RWPE2 (cell line): Measurements from ENCODE around the gene NRIP2.

Experiments used
- ATAC-seq: fragments of 200-7000 bp; cut with Tn5 transposase; 3 replicates; pipeline ENCODE4 v1.9.1; 2021; ENCODE audit warnings: low read depth
- DNase-seq: peaks from one replicate; pipeline ENCODE4 v3.0.0-alpha.2; 2020; ENCODE audit warnings: low spot score
- H3K27ac ChIP-seq: fragments of 450-650 bp; 2 replicates; pipeline ENCODE4 v1.5.1; 2017; ENCODE audit warnings: mild to moderate bottlenecking; ENCODE audit not compliant: poor library complexity, severe bottlenecking
- H3K27me3 ChIP-seq: fragments of 250-450 bp; sonication (Bioruptor Pico); 2 replicates; pipeline ENCODE4 v1.5.1; 2021; ENCODE audit warnings: mild to moderate bottlenecking, moderate library complexity; ENCODE audit not compliant: insufficient read depth, poor library complexity, severe bottlenecking
- H3K36me3 ChIP-seq: fragments of 250-450 bp; sonication (Bioruptor Pico); 2 replicates; pipeline ENCODE4 v1.5.1; 2020; ENCODE audit warnings: low read depth, mild to moderate bottlenecking, moderate library complexity
- H3K4me1 ChIP-seq: fragments of 250-450 bp; sonication (Bioruptor Pico); 2 replicates; pipeline ENCODE4 v1.5.1; 2021; ENCODE audit warnings: mild to moderate bottlenecking, moderate library complexity; ENCODE audit not compliant: insufficient read depth, poor library complexity, severe bottlenecking
- H3K4me3 ChIP-seq: fragments of 250-450 bp; sonication (Bioruptor Pico); 2 replicates; pipeline ENCODE4 v1.5.1; 2021; ENCODE audit warnings: mild to moderate bottlenecking, moderate library complexity; ENCODE audit not compliant: severe bottlenecking
- H3K9me3 ChIP-seq: fragments of 250-450 bp; sonication (Bioruptor Pico); 2 replicates; pipeline ENCODE4 v1.5.1; 2021; ENCODE audit warnings: mild to moderate bottlenecking, moderate library complexity; ENCODE audit not compliant: severe bottlenecking
- CTCF ChIP-seq: fragments of 450-650 bp; IDR thresholded peaks from one replicate; pipeline ENCODE4 v1.5.1; 2017; ENCODE audit warnings: mild to moderate bottlenecking, moderate library complexity; ENCODE audit not compliant: poor library complexity, severe bottlenecking

Gene NRIP2

GRCh38 chr12:2855546-2855945 lies 20.7 kb upstream of the NRIP2 start:
- DNase-seq (no peak), ATAC-seq (no peak)
- Histone ChIP-seq H3K36me3 (peaks cover 26% of the 10 kb centered on the region), H3K4me1 (no peaks in the 10 kb centered on the region), H3K27me3 (no peaks in the 10 kb centered on the region), H3K4me3 (no peak overlapping the region), H3K9me3 (no peaks in the 10 kb centered on the region), H3K27ac (no peak overlapping the region)
- no peak for TF ChIP-seq CTCF

GRCh38 chr12:2854669-2855453 lies 20.0 kb upstream of the NRIP2 start:
- no peak for ATAC-seq
- no peak for TF ChIP-seq CTCF
- no peaks in the 10 kb centered on the region for H3K27me3 ChIP-seq
- H3K4me3 ChIP-seq: no peak overlapping the region
- H3K4me1 ChIP-seq: no peaks in the 10 kb centered on the region
- DNase-seq: peak; percentile 66
- H3K27ac ChIP-seq: no peak overlapping the region
- no peaks in the 10 kb centered on the region for H3K9me3 ChIP-seq
- H3K36me3 ChIP-seq: peaks cover 19% of the 10 kb centered on the region

- Histone ChIP-seq H3K4me3 (no peak overlapping the region), H3K27ac (no peak overlapping the region), H3K36me3 (peaks cover 7% of the 10 kb centered on the region; the same call in 1 of the 2 replicates), H3K4me1 (no peaks in the 10 kb centered on the region), H3K27me3 (no peaks in the 10 kb centered on the region), H3K9me3 (no peaks in the 10 kb centered on the region)
- ATAC-seq (peak; percentile 66; the same call in 2 of the 3 replicates), DNase-seq (peak; percentile 80)
- TF ChIP-seq CTCF: peak; percentile 78
Observed at GRCh38 chr12:2853626-2854025, 18.8 kb upstream of the NRIP2 start.

GRCh38 chr12:2851931-2852330 lies 17.1 kb upstream of the NRIP2 start:
- Histone ChIP-seq H3K9me3 (no peaks in the 10 kb centered on the region), H3K4me1 (no peaks in the 10 kb centered on the region), H3K27ac (no peak overlapping the region), H3K27me3 (no peaks in the 10 kb centered on the region), H3K36me3 (no peaks in the 10 kb centered on the region), H3K4me3 (no peak overlapping the region)
- ATAC-seq (no peak), DNase-seq (no peak)
- TF ChIP-seq CTCF: no peak

GRCh38 chr12:2845280-2845679 lies 10.4 kb upstream of the NRIP2 start:
- ATAC-seq (peak; percentile 7; the same call in 1 of the 3 replicates), DNase-seq (no peak)
- Histone ChIP-seq H3K27ac (no peak overlapping the region), H3K4me1 (no peaks in the 10 kb centered on the region), H3K9me3 (no peaks in the 10 kb centered on the region), H3K4me3 (no peak overlapping the region), H3K27me3 (no peaks in the 10 kb centered on the region), H3K36me3 (no peaks in the 10 kb centered on the region)
- no peak for TF ChIP-seq CTCF
